ENCODE results near the gene PIP5K1C.

PIP5K1C gene

DNA sequence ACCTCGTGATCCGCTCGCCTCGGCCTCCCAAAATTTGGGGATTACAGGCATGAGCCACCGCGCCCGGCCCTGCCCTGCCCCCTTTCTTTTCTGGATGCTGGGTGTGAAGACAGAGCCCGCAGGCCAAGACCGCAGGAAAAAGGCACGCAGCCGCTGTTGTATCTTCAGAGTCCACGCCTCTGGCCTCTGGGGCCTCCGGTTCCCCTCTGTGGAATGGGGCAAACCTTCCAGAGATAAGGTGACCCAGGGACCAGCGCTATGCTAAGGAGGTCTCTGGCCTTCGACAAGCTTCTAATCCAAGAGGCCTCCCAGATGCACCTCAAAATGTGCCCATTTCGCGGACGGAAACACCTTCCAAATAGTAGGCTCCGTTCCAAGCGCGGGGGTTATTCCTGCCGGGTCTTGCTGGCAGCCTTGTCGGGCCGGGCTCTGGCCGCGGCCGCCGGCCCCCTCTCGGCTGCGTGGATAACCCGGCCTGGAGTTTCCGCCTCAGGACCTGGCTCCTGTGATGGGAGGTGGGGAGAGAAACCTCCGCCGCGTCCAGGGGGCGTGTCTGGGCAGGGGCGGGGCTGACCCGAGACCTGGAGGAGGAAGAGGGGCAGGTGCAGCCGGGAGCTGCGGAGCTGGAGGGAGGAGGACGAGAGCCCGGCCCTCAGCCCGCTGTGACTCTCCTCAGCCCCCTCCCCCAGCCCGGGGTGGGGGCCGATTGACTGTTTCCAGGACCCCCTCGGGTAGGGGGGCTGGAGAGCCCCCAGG, 21.0 kb upstream of the PIP5K1C start:
- DNase-seq (ENCODE audit: low spot score), result peak; percentile 83

DNA sequence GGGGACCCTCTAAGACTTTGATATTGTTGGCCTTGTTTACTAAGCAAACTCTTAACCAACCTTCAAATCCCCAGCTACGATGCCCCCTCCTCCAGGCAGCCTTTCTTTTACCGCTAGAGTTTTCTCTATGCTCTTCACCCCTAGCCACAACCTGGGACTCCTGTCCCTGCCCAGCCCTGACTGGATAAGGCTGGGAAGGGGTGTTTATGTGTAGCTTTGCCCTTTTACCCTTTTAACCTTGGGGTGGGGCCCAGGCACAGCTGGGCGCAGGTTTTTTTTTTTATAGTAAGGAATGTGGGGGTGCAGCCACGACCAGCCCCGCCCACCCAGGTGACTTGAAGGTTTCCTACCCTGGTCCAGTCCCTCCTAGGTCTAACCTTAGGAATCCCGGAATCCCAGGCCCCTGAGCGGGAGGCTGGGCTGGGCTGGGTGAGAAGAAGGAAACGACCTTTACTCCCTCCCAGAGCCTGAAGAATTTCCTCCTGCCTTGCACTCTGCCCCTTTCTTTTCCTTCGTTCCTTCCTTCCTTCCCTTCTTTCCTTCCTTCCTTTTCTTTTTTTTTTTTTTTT, 20.2 kb upstream of the PIP5K1C start:
- no peak for DNase-seq (ENCODE audit: low spot score)

DNA sequence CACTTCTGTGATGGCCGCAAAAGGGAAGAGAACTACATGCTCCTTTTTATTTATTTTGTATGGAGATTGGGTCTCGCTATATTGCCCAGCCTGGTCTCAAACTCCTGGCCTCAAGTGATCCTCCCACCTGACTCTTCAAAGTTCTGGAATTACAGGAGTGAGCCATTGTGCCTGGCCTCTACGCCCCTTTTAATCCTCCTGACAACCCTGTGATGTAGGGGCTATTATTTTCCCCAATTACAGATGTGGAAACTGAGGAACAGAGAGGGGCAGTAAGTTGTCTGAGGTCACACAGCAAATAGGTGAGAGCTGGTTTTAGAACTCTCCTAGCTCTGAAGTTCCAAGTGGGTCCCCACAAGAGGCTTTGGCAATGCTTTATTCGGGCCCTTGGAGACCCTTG, 19.6 kb upstream of the PIP5K1C start:
- no peak for DNase-seq (ENCODE audit: low spot score)

DNA sequence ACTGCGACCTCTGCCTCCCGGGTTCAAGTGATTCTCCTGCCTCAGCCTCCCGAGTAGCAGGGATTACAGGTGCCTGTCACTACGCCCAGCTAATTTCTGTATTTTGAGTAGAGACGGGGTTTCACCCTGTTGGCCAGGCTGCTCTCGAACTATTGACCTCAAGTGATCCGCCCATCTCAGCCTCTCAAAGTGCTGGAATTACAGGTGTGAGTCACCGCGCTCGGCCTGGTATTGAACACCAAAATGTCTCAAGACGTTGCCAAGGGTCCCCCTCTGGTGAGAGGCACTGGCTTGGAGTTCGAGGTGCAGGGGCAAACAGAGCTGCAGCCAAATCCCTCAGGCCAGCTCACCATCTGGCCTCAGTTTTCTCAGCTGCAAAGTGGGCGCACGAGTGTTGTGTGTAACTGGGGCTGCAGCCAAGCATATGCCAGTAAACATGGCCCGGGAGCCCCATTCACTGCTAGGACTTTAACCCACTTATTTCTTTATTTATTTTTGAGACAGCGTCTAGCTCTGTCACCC, 15.9 kb upstream of the PIP5K1C start:
- no peak for DNase-seq (ENCODE audit: low spot score)

DNA sequence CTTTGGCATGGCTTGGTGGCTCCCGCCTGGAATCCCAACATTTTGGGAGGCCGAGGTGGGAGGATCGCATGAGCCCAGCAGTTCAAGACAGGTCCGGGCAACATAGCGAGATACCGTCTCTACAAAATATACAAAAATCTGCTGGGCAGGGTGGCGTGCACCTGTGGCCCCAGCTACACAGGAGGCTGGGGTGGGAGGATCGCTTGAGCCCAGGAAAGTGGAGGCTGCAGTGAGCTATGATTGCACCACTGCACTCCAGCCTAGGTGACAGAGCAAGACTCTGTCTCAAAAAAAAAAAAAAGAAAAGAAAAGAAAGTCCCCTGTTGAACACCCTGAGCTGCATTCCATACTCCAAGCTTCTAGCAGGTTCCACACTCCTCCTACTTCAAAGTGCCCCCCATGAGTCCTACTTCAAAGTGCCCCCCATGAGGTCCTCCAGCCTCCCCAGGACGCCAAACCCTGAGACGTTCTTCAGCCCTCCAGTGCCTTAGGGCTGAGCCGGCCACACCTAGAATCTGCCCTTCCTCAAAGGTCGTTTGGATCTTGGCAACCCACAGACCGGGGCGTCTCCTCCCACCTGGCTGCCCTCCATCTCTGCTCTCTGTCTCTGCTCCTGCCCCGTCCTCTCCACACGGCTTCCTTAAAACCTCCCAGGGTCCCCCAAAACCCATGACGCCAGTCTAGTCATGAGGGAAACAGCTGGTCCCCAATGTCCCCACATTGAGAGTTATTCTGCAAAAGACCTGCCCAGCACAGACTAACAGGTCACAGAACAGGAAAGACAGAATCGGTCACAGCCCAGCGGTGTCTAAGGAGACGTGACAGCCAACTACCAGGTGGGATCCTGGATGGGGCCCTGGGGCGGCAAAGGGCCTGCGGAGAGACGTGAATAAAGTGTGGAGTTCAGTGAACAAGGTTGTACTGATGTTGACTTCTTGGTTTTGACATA, 12.7 kb upstream of the PIP5K1C start:
- DNase-seq (ENCODE audit: low spot score), result no peak

DNA sequence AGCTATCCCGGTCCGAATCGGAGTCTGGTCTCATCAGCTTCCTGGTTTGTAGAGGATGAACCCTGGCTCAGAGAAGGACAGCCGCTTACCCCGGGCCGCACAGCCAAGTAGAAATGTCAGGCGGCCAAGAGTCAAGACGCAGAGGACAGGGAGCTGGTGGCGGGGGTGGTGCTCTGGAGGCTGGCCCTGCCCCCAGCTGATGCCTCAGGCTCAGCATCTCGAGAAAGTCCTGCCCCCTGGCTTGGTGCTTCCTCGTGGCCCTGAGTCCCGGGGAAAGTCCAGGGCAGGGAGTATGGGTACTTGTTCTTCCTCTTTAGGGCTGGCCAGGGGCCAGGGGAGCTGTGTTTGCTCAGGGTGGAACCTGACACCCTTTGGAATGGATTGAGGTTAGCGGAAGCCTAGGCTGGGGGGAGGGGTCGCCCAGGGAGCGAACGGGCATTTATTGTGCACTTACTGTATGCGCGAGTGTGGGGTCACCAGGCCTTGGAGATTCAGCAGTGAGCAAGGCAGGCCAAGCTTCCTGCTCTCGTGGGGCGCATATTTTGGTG, 10.1 kb upstream of the PIP5K1C start:
- peak; percentile 75 for DNase-seq (ENCODE audit: low spot score)

DNA sequence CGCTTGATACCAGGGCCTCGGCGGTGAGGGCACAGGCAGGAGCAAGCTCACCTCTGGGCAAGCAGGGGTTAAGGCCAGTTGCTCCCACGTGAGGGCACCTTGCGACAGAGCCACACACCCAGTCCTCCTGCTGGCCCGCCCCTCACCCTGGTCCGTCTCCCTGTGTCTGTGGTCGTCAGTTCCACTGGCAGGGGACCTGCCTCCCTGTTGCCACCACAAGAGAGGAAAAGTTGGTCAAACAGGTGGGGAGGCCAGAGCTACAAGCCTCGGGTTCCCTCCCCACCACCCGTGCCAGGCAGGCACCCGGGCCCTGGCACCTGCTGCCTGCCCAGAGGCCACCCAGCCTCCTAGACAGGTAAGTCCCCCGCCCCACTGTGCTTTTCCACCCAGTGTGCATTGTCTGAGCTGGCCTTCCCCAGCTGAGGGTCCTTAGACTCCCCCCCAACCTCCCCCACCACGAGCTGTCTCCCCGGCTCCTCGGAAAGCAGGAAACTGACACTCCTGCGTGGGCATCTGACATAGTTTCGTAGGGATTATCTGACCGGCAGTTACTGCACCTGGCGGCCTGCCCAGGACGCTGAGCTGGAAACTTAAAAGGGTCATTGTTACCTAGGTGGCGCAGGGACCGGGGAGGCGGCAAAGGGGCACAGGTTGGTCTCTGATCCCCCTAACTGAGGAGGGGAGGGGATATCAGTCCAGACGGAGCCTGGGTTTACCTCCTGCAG, 8.1 kb upstream of the PIP5K1C start, which contains the start of gene TJP3:
Gene TJP3 (plus strand): TSS at position 178 of the 725 bp plus-strand sequence. CDS start 20,049 bp downstream, outside the sequence.
- DNase-seq (ENCODE audit: low spot score), result peak; percentile 70

DNA sequence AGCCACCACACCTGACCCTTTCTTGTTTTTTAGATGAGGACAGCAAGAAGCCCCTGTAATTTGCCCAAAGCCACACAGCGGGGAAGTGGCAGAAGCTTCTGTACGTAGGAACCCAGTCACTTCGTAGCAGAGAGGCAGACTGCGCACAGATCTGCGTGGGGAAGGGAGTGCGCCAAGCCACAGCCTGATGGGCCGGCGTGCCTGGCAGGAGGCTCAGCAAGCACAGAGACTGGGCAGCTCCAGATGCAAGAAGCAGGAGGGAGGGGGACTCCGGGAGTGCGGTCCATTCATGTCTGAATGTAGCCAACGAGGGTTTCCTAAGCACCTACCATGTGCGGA, 7.6 kb upstream of the PIP5K1C start:
- DNase-seq (ENCODE audit: low spot score), result no peak

DNA sequence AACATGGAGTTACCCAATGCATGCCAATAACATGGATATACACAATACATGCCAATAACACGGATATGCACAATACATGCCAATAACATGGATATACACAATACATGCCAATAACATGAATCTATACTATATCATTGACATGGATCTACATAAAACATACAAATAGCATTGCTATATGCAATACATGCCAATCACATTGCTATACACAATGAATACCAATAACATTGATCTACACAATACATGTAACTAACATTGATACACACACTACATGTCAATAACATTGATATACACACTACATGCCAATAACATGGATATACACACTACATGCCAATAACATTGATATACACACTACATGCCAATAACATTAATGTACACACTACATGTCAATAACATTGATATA, 932 bp upstream of the PIP5K1C start:
- no peak for DNase-seq (ENCODE audit: low spot score)

DNA sequence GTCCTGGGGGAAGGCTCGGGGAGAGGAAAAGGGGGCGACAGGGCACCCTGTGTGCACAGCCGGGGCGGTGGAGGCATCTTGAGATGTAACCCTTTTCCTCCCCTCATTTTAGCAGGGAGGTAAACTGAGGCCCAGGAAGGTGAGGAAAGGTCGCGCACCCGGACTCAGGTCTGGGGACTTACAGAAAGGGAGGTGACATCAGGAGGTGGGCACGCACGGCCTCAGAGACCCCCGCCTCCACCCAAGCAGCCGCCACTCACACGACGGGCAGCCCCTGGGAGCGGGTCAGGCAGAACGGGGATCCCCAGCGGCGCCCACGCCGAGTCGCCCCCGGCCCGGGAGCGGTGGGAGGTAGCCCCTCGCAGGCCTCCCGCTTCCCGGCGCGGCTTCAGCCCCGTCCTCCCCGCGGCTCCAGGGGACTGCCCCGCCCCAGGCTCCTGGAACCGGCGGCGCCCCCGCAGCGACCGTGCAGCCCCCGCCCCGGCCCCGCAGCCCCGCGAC, 477 bp downstream of the PIP5K1C start:
- no peak for DNase-seq (ENCODE audit: low spot score)

DNA sequence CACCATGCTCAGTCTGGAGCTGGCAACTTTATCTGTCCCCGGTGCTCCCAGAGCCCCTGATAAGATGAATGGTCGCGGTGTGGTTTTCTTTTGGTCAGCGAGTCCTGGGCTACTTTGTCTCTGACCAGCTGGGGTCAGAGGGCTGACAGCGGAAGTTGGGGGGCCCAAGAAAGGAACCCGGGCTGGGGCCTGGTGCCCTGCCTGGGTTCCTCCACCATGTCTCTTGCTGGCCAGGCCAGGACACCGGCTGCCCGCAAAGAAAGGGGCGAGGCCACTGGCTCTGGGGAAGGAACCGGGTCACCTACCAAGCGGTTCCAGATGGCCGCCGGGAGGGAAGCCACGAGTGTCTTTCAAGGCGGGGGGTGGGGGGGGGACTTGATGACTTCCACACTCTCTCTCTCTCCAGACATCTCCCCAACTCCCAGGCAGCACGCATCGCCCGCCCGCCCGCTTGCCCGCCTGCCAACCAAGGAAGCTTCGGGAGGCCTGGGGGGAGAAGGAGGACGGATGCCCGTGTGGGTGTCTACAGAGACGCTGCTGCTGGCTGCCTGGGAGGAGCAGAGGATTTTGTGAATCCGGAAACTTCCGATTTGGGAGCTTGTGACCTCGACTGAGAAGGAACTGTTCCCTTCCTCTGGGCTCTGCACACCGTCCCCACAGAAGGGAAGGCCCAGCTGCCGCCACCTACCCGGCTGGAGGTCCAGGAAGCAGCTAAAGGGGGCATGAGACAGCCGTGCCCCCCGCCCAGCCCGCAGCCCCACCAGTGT, 1.1 kb downstream of the PIP5K1C start:
- no peak for DNase-seq (ENCODE audit: low spot score)

DNA sequence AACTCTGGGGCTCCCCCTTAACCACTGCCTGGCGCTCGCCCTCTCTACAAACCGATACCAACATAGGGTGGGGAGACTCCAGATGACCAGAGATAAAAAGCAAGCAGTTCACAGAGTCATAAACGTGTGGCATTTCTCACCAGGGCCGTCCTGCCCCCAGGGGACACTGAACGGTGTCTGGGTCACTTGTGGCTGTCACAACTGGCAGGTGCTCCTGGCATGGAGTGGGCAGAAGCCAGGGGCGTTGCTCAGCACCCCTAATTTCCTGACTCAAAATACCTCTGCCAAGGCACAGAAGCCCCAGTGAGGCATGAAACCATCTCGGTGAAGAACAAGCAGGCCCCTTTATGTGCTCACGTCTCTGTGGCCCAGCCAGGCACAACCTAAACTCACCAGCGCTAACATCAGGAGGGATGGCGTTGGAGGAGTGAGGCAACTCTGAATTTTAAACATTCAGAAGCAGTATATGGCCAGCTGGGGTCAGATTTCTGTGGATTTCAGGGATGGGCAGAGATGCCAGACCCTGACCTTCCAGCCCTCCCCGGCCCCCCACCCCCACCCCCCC, 1.8 kb downstream of the PIP5K1C start:
- DNase-seq (ENCODE audit: low spot score), result no peak

DNA sequence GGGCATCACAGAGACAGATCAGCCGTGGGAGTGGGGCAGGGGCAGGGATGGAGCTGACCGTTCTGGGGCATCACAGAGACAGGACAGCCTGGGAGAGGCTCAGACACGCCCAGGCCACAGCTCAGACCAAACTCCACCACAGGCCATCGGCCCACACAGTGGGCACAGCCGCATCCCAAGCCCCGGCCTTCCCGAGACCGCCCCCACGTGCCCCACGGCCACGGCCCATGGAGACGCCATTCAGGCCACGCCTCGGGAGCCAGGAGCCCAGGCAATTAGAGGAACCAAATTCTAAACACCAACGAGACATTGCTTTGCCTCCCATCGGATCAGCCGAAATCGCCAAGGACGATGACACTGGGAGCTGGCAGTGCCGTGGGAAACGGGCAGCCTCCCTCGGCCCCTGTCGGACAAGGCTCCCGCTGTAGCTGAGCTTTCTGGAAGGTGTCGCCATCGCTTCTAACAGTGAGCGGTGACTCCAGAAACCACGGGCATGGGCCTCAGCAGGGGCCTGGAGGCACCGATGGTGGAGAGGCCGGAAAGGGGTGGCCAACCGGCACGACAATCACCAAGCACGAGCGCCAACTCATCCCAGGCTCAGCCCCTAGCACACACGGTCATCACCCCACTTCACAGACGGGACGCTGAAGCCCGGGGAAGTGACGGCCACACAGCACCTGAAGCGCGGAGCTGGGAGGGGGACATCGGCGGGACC, 2.4 kb downstream of the PIP5K1C start:
- DNase-seq (ENCODE audit: low spot score), result no peak

DNA sequence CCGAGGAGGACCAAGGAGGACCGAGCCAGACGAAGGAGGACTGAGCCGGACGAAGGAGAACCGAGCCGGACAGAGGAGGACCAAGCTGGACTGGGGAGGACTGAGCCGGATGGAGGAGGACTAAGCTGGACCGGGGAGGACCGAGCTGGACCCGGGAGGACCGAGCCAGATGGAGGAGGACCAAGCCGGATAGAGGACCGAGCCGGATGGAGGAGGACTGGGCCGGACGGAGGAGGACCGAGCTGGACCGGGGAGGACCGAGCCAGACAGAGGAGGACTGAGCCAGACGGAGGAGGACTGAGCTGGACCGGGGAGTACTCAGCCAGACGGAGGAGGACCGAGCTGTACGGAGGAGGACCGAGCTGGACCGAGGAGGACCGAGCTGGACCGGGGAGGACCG, 3.2 kb downstream of the PIP5K1C start:
- DNase-seq (ENCODE audit: low spot score), result no peak

DNA sequence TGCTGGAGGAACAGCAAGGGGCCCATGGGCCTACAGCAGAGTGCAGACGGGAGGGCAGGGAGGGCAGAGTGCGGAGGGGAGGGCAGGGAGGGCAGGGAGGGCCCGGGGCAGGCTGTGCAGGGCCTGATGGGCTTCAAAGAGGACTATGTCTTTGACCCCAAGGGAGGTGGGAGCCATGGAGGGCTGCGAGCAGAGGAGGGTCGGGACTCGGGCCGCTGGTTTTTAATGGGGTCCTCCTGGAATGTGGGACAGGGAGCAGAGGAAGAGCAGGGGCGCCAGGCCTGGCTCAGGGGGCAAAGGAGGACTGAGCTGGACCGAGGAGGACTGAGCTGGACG, 3.6 kb downstream of the PIP5K1C start:
- no peak for DNase-seq (ENCODE audit: low spot score)

DNA sequence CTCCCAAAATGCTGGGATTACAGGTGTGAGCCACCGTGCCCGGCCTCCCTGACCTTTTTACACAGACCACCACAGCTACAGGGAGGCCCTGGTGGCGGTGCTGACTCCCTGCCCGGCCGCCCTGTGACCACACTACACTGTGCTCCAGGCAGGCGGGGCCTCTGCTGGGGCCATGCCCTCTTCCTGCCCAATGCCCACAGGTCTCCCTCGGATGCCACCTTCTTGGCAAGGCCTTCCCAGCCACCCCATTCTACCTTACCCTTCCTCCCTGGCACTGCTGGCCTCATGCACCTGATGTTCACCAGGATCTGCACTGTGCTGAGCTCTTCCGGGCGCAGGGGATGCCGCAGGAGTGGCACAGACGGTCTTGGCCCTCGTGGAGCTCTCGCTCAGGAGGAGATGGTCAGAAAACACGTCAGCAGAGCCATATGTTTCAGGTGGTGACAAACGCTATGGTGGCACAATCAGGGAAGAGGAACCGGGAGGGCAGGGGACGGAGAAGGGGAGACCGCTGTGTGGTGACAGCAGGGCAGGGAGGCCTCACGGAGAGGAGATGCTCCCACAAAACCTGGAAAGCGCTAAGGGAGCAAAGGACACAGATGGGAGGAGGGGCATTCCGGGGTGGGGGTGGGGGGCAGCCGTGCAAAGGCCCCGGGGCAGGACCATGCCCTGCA, 4.1 kb downstream of the PIP5K1C start:
- DNase-seq (ENCODE audit: low spot score), result no peak

DNA sequence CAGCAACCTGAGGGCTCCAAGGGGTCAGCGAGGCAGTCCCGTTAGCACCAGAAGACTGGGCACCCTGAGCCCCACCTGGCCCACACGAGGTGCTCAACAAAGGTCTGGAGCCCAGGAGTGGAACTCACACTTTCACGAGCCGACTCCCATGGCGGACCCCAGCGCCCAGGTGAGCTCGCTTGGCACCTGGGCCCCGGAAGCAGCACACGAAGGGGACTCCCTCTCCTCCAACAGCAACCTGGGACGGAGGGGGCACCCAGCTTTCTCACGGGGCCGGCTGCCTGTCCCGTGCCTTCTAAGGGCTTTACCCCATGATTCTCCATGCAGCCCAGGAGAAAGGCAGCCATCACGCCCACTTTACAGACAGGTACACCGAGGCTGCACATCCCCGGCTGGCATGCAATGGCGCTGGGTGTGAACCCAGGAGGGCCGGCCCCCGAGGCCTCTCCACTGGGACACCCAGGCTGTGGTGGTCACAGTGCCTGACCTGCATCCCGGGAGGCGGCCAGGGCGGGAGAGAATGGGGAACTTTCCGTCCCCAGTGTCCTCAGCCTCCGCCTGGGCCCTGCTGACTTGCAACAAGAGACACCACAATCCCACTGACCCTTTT, 5.0 kb downstream of the PIP5K1C start:
- DNase-seq (ENCODE audit: low spot score), result no peak

DNA sequence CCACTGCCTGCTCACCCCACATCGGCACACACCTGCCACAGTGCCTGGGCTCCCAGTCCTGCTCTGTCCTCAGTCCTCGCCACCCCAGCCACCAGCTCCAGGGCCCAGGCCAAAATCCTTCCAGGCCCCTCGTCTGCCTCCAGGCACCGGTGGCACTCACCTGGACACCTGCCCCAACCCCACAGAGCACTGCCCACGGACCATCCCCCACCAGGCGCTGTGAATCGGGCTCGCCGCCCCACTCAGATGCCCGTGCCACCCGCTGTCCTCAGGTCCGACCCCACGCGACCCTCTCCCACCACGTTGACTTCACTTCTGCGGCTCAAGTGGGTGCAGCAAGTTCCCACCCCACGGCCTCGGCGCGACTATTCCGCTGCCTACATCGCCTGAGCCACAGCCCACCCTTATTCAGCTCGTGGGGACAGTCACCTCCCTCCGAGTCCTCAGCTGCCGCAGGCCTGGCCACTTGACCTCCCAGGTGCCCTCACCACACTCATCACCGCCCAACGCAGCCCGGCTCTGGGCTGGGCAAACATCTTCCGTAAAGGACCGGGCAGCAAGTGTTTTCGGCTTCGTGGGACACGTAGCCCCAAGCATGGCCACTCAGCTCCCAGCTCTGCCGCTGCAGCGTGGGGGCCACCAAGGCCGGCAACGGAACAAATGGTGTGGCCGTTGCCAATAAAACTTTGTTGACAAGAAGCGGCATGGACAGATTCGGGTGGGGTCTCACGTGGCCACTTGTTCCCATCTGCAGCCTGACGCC, 5.7 kb downstream of the PIP5K1C start:
- DNase-seq (ENCODE audit: low spot score), result no peak

All from HuH-7 (cell line).